Sigmoid colon (tissue), 7 donors: Measurements from ENCODE around the gene COL23A1. TPM values are rescaled to one million over a fixed set of nuclear protein-coding genes. Genes with fewer than 3 reads are reported as not detected.

ENCODE experiments used
- DNase-seq: peaks from one replicate; pipeline ENCODE4 v3.0.0-alpha.2; 2019
- H3K27ac ChIP-seq, 4 donors: fragments of 200-600 bp; sonication (generic); one replicate each; pipeline ENCODE4 v1.5.1; 2016 to 2019; ENCODE audit warnings: mild to moderate bottlenecking in 1 of 4
- H3K27me3 ChIP-seq, 3 donors: fragments of 200-600 bp; sonication (generic); one replicate each; pipeline ENCODE4 v1.5.1; 2019; ENCODE audit warnings: mild to moderate bottlenecking in 1 of 3
- H3K36me3 ChIP-seq, 4 donors: fragments of 200-600 bp; sonication (generic); one replicate each; pipeline ENCODE4 v1.5.1; 2016 to 2019
- H3K4me1 ChIP-seq, 4 donors: fragments of 200-600 bp; sonication (generic); one replicate each; pipeline ENCODE4 v1.5.1; 2017 to 2019
- H3K4me3 ChIP-seq, 4 donors: fragments of 200-600 bp; sonication (generic); one replicate each; pipeline ENCODE4 v1.5.1; 2017 to 2019; ENCODE audit warnings: mild to moderate bottlenecking in 2 of 4, moderate library complexity in 1 of 4
- H3K9me3 ChIP-seq, 4 donors: fragments of 200-600 bp in 3 of 4; sonication (generic) in 3 of 4; one replicate each; pipeline versions ENCODE4 v1.5.1 to v1.6.1; 2013 to 2019
- CTCF ChIP-seq, 4 experiments: fragments of 450-650 bp in 3 of 4; fragments of 200-600 bp in 1 of 4; IDR thresholded peaks; one replicate each; pipeline ENCODE4 v1.5.1; 2016 to 2019; ENCODE audit warnings: antibody characterized with exemption in 4 of 4, mild to moderate bottlenecking in 3 of 4, moderate library complexity in 2 of 4
- EP300 ChIP-seq, 4 donors: sonication (generic); formaldehyde crosslinking; IDR thresholded peaks; one replicate each; pipeline ENCODE4 v1.6.1; 2017; ENCODE audit warnings: antibody characterized with exemption in 4 of 4
- POLR2A ChIP-seq, 2 donors: fragments of 450-650 bp; IDR thresholded peaks; one replicate each; pipeline ENCODE4 v1.6.1; 2016; ENCODE audit warnings: antibody characterized with exemption in 2 of 2, mild to moderate bottlenecking in 2 of 2, moderate library complexity in 2 of 2
- POLR2AphosphoS5 ChIP-seq, 4 donors: sonication (generic); formaldehyde crosslinking; IDR thresholded peaks; one replicate each; pipeline ENCODE4 v1.6.1; 2017; ENCODE audit warnings: antibody characterized with exemption in 4 of 4
- WGBS, 2 donors: extraction: QIAGEN DNeasy Blood & Tissue Kit; methylation state at CpG; one replicate each; pipeline ENCODE4 v1.1.7; 2013; 5-methylcytosine and 5-hydroxymethylcytosine counted together
- intact Hi-C: fragments of 100-400 bp; cut with DNase I; formaldehyde crosslinking; loops from one replicate; pipeline ENCODE4 v1.15.1; 2023
- polyA plus RNA-seq, 3 donors: library from polyadenylated mRNA; stranded (reverse); fragments of 200-250 nt; gene quantifications; one replicate each; pipeline ENCODE4 v1.2.3, GENCODE V29; 2013
- total RNA-seq, 4 donors: library from RNA; depleted of rRNA; stranded (reverse); fragments of >200 nt; gene quantifications; one replicate each; pipeline ENCODE4 v1.1.0, GENCODE V29; 2016
- donor health status: healthy with polysubstance abuse.
- donor health status: Bipolar disorder and iron deficiency.
- donor health status: healthy.

COL23A1 gene
- total and polyA plus RNA-seq, 7 donors = 0.28 to 1.2 (median 0.57) TPM; not detected in 1

- no peak overlapping the region for H3K4me3 ChIP-seq
- H3K4me1 ChIP-seq = peaks cover 0 to 31% (median 17%) of the 10 kb centered on the region in 4 donors
- DNase-seq = no peak
- intact Hi-C loops = no loop called here
- no peaks in the 10 kb centered on the region for H3K27me3 ChIP-seq
- H3K36me3 ChIP-seq = no peaks in the 10 kb centered on the region
- peak overlapping the region in 3 of 4 donors; percentile 45 to 66 (median 57) for H3K27ac ChIP-seq
- 52 to 73% methylated on average over 7 of the region's 7 CpGs for WGBS, 2 donors
- no peaks in the 10 kb centered on the region for H3K9me3 ChIP-seq
- no peak for TF ChIP-seq POLR2A (IDR thresholded peaks at IDR 0.05)
- no peak for TF ChIP-seq EP300 (IDR thresholded peaks at IDR 0.05)
- no peak for TF ChIP-seq POLR2AphosphoS5 (IDR thresholded peaks at IDR 0.05)
- TF ChIP-seq CTCF (IDR thresholded peaks at IDR 0.05) = no peak
Observed at GRCh38 chr5:178330791-178331404, 259.3 kb downstream of the COL23A1 start.

GRCh38 chr5:178328826-178329730 is 261.1 kb downstream of the COL23A1 start:
- no peaks in the 10 kb centered on the region for H3K36me3 ChIP-seq
- TF ChIP-seq POLR2A (IDR thresholded peaks at IDR 0.05) = no peak
- no peak for TF ChIP-seq CTCF (IDR thresholded peaks at IDR 0.05)
- no peak for TF ChIP-seq EP300 (IDR thresholded peaks at IDR 0.05)
- WGBS, 2 donors = 92 to 95% methylated on average over 18 of the region's 18 CpGs
- H3K4me3 ChIP-seq = no peak overlapping the region
- no peaks in the 10 kb centered on the region for H3K27me3 ChIP-seq
- H3K27ac ChIP-seq = no peak overlapping the region
- intact Hi-C loops = no loop called here
- H3K4me1 ChIP-seq = peaks cover 0 to 34% (median 18%) of the 10 kb centered on the region in 4 donors
- H3K9me3 ChIP-seq = no peaks in the 10 kb centered on the region
- DNase-seq = no peak

GRCh38 chr5:178327931-178328711 is 262.1 kb downstream of the COL23A1 start:
- Histone ChIP-seq H3K27ac (no peak overlapping the region), H3K4me3 (no peak overlapping the region), H3K9me3 (no peaks in the 10 kb centered on the region), H3K36me3 (no peaks in the 10 kb centered on the region), H3K27me3 (no peaks in the 10 kb centered on the region), H3K4me1 (peaks cover 0 to 34% (median 18%) of the 10 kb centered on the region in 4 donors)
- TF ChIP-seq CTCF (IDR thresholded peaks at IDR 0.05) = no peak
- no peak for TF ChIP-seq POLR2A (IDR thresholded peaks at IDR 0.05)
- TF ChIP-seq EP300 (IDR thresholded peaks at IDR 0.05) = no peak
- TF ChIP-seq POLR2AphosphoS5 (IDR thresholded peaks at IDR 0.05) = no peak
- DNase-seq = no peak
- intact Hi-C loops = no loop called here
- 78 to 79% methylated on average over 18 of the region's 18 CpGs for WGBS, 2 donors

GRCh38 chr5:178327446-178327845 is 262.7 kb downstream of the COL23A1 start:
- H3K4me3 ChIP-seq = no peak overlapping the region
- H3K27ac ChIP-seq = no peak overlapping the region
- no peaks in the 10 kb centered on the region for H3K36me3 ChIP-seq
- intact Hi-C loops = no loop called here
- WGBS, 2 donors = 81 to 92% methylated on average over 10 of the region's 10 CpGs
- DNase-seq = no peak
- no peaks in the 10 kb centered on the region for H3K27me3 ChIP-seq
- TF ChIP-seq EP300 (IDR thresholded peaks at IDR 0.05) = no peak
- no peak for TF ChIP-seq CTCF (IDR thresholded peaks at IDR 0.05)
- no peak for TF ChIP-seq POLR2AphosphoS5 (IDR thresholded peaks at IDR 0.05)
- TF ChIP-seq POLR2A (IDR thresholded peaks at IDR 0.05) = no peak
- peaks cover 0 to 32% (median 18%) of the 10 kb centered on the region in 4 donors for H3K4me1 ChIP-seq
- H3K9me3 ChIP-seq = no peaks in the 10 kb centered on the region
